ENCODE measurements around the gene COQ4. TPM values are rescaled to one million over a fixed set of nuclear protein-coding genes. Genes with fewer than 3 reads are reported as not detected.

The COQ4 gene
- total RNA-seq, 2 donors from 2014 or later: 48.1 to 50.7 TPM

DNA sequence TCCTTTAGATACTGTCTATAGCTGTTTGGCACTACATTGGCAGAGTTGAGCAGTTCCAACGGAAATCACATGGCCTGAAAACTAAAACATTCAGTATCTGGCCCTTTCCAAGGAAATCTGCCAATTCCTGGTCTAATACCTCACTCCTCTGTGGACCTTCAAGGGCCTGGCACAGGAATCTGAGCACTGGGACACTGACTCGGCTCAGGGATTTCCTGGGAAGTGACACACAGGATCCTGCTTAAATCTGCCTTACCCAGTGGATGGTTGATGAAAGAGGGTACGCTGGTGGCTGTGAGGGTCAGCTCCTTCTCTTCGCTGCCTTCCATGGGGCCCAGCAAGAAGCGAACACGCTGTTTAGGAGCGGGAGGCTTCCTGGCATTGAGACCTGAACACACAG is 1.3 kb upstream of the COQ4 start:
- TF ChIP-seq, protein P1, sequence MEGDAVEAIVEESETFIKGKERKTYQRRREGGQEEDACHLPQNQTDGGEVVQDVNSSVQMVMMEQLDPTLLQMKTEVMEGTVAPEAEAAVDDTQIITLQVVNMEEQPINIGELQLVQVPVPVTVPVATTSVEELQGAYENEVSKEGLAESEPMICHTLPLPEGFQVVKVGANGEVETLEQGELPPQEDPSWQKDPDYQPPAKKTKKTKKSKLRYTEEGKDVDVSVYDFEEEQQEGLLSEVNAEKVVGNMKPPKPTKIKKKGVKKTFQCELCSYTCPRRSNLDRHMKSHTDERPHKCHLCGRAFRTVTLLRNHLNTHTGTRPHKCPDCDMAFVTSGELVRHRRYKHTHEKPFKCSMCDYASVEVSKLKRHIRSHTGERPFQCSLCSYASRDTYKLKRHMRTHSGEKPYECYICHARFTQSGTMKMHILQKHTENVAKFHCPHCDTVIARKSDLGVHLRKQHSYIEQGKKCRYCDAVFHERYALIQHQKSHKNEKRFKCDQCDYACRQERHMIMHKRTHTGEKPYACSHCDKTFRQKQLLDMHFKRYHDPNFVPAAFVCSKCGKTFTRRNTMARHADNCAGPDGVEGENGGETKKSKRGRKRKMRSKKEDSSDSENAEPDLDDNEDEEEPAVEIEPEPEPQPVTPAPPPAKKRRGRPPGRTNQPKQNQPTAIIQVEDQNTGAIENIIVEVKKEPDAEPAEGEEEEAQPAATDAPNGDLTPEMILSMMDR (conservative IDR thresholded peaks at IDR 0.05): no peak
- Mint-ChIP-seq H3K4me3 (peak overlapping the region; percentile 93), H3K27ac (no peak overlapping the region), H3K27me3 (ENCODE audit: insufficient read depth) (no peaks in the 10 kb centered on the region), H3K4me1 (peaks cover 5% of the 10 kb centered on the region), H3K9me3 (no peaks in the 10 kb centered on the region), H3K36me3 (ENCODE audit: low read depth) (peaks cover 32% of the 10 kb centered on the region)
- Histone ChIP-seq H3K27me3 (ENCODE audit: control insufficient read depth, insufficient read depth, low read length, poor library complexity, severe bottlenecking) (no peaks in the 10 kb centered on the region), H3K9ac (ENCODE audit: extremely low read depth, low read length, poor library complexity, severe bottlenecking) (no peak overlapping the region), H3K4me1 (ENCODE audit: control insufficient read depth, insufficient read depth, low read length) (no peaks in the 10 kb centered on the region), H3K27ac (ENCODE audit: low read depth, low read length) (no peak overlapping the region), H3K9me3 (ENCODE audit: control insufficient read depth, low read length) (no peaks in the 10 kb centered on the region), H3K4me3 (ENCODE audit: low read length) (peak overlapping the region; percentile 95), H3K36me3 (ENCODE audit: control insufficient read depth, insufficient read depth, low read length) (peaks cover 27% of the 10 kb centered on the region)
- DNase-seq: no peak
- WGBS, 2 experiments (ENCODE audit: insufficient coverage in 1 of 2, insufficient read length in 1 of 2): 86 to 98% methylated on average over 4 of the region's 7 CpGs

DNA sequence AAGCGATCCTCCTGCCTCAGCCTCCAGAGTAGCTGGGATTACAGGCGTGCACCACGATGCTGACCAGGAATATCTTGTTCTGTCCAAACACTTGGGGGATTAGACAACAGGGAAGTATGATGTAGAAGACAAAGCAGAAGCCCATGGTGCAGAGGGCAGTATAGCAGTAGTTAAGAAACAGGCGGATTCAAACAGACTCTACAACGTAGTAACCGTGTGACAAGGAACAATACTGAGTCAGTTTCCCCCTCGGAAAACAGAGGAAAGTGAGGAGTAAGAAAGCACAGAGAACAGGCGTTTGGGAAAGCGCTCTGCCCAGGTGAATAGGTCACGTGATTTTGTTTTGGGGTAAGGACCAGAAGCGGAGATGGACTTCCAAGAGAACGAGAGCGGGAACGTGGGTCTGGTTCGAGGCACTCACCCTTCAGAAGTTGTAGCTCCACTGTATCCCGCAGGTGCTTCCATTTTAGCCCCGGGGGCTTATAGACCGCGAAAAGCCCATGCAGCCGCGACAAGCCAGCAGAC is 698 bp upstream of the COQ4 start:
- peak overlapping the region; percentile 93 for H3K4me3 Mint-ChIP-seq
- 1 to 2% methylated on average over 17 to 21 of the region's 21 CpGs for WGBS, 2 experiments (ENCODE audit: insufficient coverage in 1 of 2, insufficient read length in 1 of 2)

DNA sequence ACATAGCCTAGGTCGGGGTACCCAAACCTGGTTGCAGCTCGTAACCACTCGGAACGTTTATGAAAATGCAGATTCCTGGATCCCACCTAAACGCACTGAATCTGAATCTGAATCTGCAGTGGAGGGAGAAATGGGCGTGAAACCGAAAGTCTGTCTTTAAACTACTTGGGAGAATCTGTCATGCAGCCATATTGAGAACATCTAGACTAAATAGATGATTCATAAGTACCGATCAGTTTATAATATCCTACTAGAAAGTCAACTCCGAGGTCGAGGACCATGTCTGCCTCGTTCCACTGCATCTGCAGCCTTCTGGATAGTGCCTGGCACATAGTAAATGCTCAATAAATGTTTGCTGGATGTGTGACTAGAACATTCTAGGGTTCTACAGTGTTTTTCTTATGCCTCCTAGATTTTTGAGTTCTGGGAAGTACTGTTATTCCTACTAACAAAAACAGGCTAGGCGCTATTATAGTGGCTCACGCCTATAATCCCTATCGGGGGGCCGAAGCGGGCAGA is 632 bp downstream of the COQ4 start:
- DNase-seq: no peak
- peak overlapping the region; percentile 93 for H3K4me3 Mint-ChIP-seq
- Histone ChIP-seq H3K9ac (ENCODE audit: extremely low read depth, low read length, poor library complexity, severe bottlenecking) (peak overlapping the region; percentile 72), H3K36me3 (ENCODE audit: control insufficient read depth, insufficient read depth, low read length) (peaks cover 17% of the 10 kb centered on the region), H3K27me3 (ENCODE audit: control insufficient read depth, insufficient read depth, low read length, poor library complexity, severe bottlenecking) (no peaks in the 10 kb centered on the region), H3K4me3 (ENCODE audit: low read length) (peak overlapping the region; percentile 95), H3K9me3 (ENCODE audit: control insufficient read depth, low read length) (no peaks in the 10 kb centered on the region), H3K27ac (ENCODE audit: low read depth, low read length) (peak overlapping the region; percentile 93), H3K4me1 (ENCODE audit: control insufficient read depth, insufficient read depth, low read length) (no peaks in the 10 kb centered on the region)
- 32 to 34% methylated on average over 15 to 16 of the region's 16 CpGs for WGBS, 2 experiments (ENCODE audit: insufficient coverage in 1 of 2, insufficient read length in 1 of 2)
- peaks cover 23% of the 10 kb centered on the region for H3K36me3 Mint-ChIP-seq (ENCODE audit: low read depth)
- peak overlapping the region; percentile 81 for H3K27ac Mint-ChIP-seq
- H3K4me1 Mint-ChIP-seq: peaks cover 5% of the 10 kb centered on the region
- no peaks in the 10 kb centered on the region for H3K27me3 Mint-ChIP-seq (ENCODE audit: insufficient read depth)
- TF ChIP-seq, protein P1 (conservative IDR thresholded peaks at IDR 0.05): no peak
- H3K9me3 Mint-ChIP-seq: no peaks in the 10 kb centered on the region

More for the DNA sequence above, 698 bp upstream of the COQ4 start:
- H3K36me3 ChIP-seq (ENCODE audit: control insufficient read depth, insufficient read depth, low read length): peaks cover 21% of the 10 kb centered on the region
- Mint-ChIP-seq H3K27me3 (ENCODE audit: insufficient read depth) (no peaks in the 10 kb centered on the region), H3K9me3 (no peaks in the 10 kb centered on the region), H3K36me3 (ENCODE audit: low read depth) (peaks cover 26% of the 10 kb centered on the region), H3K4me1 (peaks cover 5% of the 10 kb centered on the region), H3K27ac (peak overlapping the region; percentile 98)
- H3K4me1 ChIP-seq (ENCODE audit: control insufficient read depth, insufficient read depth, low read length): no peaks in the 10 kb centered on the region
- no peaks in the 10 kb centered on the region for H3K9me3 ChIP-seq (ENCODE audit: control insufficient read depth, low read length)
- no peak overlapping the region for H3K27ac ChIP-seq (ENCODE audit: low read depth, low read length)
- H3K27me3 ChIP-seq (ENCODE audit: control insufficient read depth, insufficient read depth, low read length, poor library complexity, severe bottlenecking): no peaks in the 10 kb centered on the region
- TF ChIP-seq, protein P1 (conservative IDR thresholded peaks at IDR 0.05): no peak
- DNase-seq: no peak
- peak overlapping the region; percentile 72 for H3K9ac ChIP-seq (ENCODE audit: extremely low read depth, low read length, poor library complexity, severe bottlenecking)
- H3K4me3 ChIP-seq (ENCODE audit: low read length): peak overlapping the region; percentile 95
